GM12864 (cell line): ENCODE results near the gene ADAT1.

ENCODE experiments used
- DNase-seq: peaks from one replicate; pipeline ENCODE4 v3.0.0-alpha.2; 2011; ENCODE audit warnings: low read depth
- H3K4me3 ChIP-seq: 2 replicates; pipeline ENCODE4 v1.5.1; 2011; ENCODE audit warnings: mild to moderate bottlenecking, low read depth, low read length, control low read depth
- CTCF ChIP-seq: IDR thresholded peaks from 2 replicates; pipeline ENCODE4 v1.5.1; 2011; ENCODE audit warnings: low read depth, mild to moderate bottlenecking, moderate library complexity, low read length, control low read depth, inconsistent platforms; ENCODE audit errors: missing control alignments

The ADAT1 gene

DNA sequence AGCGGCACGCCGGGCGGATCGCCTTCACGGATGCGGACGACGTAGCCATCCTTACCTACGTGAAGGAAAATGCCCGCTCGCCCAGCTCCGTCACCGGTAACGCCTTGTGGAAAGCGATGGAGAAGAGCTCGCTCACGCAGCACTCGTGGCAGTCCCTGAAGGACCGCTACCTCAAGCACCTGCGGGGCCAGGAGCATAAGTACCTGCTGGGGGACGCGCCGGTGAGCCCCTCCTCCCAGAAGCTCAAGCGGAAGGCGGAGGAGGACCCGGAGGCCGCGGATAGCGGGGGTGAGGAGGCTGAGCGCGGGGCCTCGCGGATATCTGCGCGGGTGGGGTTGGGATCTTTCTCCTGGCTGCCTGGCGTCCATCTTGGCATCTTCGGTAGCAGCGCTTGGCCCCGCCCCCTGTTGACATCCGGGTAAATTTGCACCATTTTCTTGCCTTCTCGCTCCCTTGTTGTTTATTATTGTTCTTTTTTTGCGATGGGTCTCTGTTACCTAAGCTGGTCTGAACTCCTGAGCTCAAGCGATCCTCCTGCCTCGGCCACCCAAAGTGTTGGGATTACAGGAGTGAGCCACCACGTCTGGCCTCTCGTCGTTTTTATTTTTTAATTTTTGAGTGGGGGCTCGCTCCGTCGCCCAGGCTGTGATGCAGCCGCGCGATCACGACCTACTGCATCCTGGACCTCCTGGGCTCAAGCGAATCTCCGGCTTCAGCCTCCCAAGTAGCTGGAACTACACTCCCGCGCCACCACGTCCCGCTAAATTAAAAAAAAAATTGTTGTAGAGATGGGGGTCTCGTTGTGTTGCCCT, 25.4 kb upstream of the ADAT1 start:
- peak overlapping the region; percentile 80 for H3K4me3 ChIP-seq
- TF ChIP-seq CTCF = no peak
- no peak for DNase-seq

- TF ChIP-seq CTCF = no peak
- DNase-seq = peak; percentile 85
- H3K4me3 ChIP-seq = peak within 1 kb of the TSS; percentile 80
Observed at GRCh38 chr16:75647492-75648264, 24.6 kb upstream of the ADAT1 start, which contains the start of the genes KARS1 and TERF2IP. KARS1 (minus strand) TSS chr16:75647665; CDS start chr16:75647639, 26 bp downstream. TERF2IP (plus strand) TSS chr16:75647773; CDS start chr16:75647883, 110 bp downstream.

DNA sequence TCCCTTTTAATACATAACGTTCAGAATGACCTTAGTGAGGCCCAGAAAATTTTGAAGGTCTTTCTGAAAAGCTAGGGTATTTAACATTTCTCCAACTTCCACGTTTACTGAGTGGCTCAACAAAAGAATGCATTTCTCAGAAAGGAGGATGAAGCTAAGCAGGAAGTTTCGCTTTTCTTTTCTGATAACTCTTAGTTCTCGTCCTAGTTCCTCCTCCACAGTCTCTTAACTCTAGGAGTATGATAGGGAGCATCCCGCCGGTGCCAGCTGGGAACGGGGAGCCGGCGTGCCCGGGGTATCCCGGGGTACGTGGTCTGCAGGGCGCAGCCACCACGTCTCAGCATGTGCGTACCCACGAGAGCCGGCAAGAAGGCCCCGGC, 24.0 kb upstream of the ADAT1 start:
- DNase-seq = no peak
- TF ChIP-seq CTCF = no peak
- H3K4me3 ChIP-seq = peak overlapping the region; percentile 80

DNA sequence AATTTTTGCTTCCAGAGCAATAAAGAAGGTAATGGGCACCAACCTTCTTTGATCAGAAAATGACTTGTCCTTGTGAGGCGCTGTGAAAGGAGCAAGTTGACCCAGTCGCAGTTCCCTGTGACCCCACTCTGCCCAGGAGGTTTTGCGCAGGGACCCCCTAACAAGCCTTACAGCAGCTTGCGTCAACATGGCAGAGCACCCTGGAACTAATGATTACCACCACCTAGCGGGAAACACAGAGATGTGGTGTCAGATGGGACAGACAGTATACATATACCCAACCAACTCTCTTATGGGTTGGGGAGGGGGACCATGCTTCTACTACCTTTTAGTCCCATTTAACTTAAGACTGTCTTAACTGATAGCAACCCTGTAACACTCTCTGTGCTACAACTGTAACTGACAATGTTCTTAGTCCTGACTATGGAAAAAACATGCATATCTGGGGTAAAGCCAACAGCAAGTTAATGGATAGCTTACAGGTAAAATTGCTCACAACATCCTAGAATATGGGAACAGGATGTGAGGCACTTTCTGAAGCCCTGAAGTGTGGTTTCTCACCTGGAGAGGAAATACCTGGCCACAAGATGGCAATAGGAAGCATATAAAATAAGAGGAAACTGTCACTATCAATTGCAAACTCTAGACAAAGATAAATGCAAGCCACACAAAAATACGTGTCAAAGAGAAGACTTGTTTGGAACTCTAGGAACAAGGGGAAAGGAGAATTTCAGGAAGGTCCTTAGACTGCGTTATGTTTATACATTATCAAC, 21.3 kb upstream of the ADAT1 start:
- TF ChIP-seq CTCF = no peak
- H3K4me3 ChIP-seq = no peak overlapping the region
- DNase-seq = no peak

- no peak overlapping the region for H3K4me3 ChIP-seq
- TF ChIP-seq CTCF = no peak
- no peak for DNase-seq
Observed at GRCh38 chr16:75640598-75640997, 17.5 kb upstream of the ADAT1 start.

- DNase-seq = no peak
- H3K4me3 ChIP-seq = no peak overlapping the region
- TF ChIP-seq CTCF = no peak
Observed at GRCh38 chr16:75635036-75635435, 12.0 kb upstream of the ADAT1 start.
